Mammary microvascular endothelial cell (primary cell): ENCODE measurements around the gene TMEM106B. TPM values are rescaled to one million over a fixed set of nuclear protein-coding genes. Genes with fewer than 3 reads are reported as not detected.

Experiments used
- total RNA-seq: library from RNA; depleted of rRNA; stranded (reverse); fragments of >200 nt; gene quantifications from 2 replicates; pipeline ENCODE4 v1.2.3, GENCODE V29; 2015

Gene TMEM106B
- total RNA-seq, result 35.2 and 37.8 TPM in 2 replicates

GRCh38 chr7:12211054-12211710, at the start of gene TMEM106B:
Gene TMEM106B (plus strand): TSS chr7:12211294. CDS start chr7:12214811, 3,517 bp downstream.

Other genes starting within 250 kb of the TMEM106B start
- gene VWDE, start 192.6 kb downstream of the TMEM106B start, total RNA-seq, result not detected in 2 replicates